HG02840 (cell line): ENCODE measurements around the gene OGDH.
A peak's percentile ranks its signal among the peaks of the same experiment; 100 is the strongest.
"Not testable (repeated sequence)": the region's sequence is repeated elsewhere in the genome, so short reads cannot be mapped to it uniquely, and the experiment has no call there.

ENCODE experiments used
- ATAC-seq: cut with Tn5 transposase; IDR thresholded peaks from one replicate; pipeline ENCODE4 v1.9.1; 2021; ENCODE audit warnings: mild to moderate bottlenecking, moderate library complexity, moderate number of reproducible peaks; ENCODE audit not compliant: unreplicated experiment, low FRiP score

Gene OGDH

DNA sequence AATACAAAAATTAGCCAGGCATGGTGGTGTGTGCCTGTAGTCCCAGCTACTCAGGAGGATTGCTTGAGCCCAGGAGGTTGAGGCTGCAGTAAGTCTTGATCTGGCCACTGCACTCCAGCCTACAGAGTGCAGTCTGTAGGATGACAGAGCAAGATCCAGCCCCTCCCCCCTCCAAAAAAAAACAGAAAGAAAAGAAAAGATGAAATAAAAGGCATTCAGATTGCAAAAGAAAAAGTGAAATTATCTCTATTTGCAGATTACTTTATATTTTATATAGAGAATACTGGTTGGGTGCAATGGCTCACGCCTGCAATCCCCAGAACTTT is 121.5 kb downstream of the OGDH start:
- no peak for ATAC-seq

DNA sequence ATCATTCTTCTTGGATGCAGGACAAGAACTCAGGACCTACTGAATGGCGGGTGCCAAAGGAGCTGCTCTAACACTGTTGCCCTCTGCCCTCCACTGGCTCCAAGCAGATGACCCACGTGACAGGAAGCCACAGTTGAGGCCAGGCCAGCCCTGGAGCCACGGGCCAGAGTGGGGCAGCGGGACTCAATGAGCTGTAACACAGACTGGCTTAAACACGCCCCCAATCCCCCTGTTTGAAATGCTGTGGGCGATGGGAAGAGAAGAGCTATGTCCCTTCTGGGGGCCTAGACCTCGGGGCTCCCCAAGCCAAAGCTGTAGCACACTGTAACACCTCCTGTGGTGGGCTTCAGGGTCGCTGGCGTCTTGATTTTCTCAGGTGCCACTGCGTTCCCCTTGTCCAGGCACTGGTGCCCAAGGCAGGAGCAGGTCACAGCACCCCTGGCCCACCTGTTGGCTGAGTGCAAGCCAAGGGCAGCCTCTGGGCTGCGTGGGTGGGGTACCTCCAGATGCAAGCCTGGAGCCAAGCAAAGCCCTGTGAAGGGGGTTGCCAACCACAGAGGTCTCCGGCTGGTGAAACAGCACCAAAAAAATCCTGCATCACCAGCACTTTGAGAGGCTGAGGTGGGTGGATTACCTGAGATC is 123.6 kb downstream of the OGDH start:
- no peak for ATAC-seq

DNA sequence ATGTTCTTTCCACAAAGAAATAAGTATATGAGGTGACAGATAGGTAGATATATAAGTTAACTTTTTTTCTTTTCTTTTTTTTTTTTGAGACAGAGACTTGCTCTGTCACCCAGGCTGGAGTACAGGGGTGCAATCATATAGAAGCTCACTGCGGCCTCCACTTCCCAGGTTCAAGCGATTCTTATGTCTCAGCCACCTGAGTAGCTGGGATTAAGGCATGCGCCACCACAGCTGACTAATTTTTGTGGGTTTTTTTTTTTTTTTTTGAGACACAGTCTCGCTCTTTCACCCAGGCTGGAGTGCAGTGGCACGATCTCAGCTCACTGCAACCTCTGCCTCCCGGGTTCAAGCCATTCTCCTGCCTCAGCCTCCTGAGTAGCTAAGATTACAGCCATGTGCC is 126.5 kb downstream of the OGDH start:
- ATAC-seq = not testable (repeated sequence)

DNA sequence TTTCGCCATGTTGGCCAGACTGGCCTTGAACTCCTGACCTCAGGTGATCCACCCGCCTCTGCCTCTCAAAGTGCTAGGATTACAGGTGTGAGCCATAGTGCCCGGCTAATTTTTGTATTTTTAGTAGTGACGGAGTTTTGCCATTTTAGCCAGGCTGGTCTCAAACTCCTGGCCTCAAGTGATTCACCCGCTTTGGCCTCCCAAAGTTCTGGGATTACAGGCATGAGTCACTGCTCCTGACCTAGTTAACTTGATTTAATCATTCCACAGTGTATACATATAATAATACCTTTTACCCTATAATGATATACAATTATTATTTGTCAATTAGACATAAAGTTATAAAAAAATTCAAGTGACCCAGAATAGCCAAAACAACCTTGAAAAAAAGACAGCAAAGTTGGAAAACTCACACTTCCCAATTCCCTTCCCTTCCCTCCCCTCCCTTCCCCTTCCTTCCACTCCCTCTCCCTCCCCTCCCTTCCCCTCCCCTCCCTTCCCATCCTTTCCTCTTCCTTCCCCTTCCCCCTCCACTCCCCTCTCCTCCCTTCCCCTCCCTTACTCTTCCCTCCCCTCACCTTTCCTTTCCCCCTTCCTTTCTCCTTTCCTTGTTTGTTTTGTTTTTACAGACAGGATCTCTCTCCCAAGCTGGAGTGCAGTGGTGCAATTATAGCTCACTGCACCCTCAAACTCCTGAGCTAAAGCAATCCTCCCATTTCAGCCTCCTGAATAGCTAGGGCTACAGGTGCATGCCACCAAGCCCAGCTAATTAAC is 127.5 kb downstream of the OGDH start:
- ATAC-seq = no peak

DNA sequence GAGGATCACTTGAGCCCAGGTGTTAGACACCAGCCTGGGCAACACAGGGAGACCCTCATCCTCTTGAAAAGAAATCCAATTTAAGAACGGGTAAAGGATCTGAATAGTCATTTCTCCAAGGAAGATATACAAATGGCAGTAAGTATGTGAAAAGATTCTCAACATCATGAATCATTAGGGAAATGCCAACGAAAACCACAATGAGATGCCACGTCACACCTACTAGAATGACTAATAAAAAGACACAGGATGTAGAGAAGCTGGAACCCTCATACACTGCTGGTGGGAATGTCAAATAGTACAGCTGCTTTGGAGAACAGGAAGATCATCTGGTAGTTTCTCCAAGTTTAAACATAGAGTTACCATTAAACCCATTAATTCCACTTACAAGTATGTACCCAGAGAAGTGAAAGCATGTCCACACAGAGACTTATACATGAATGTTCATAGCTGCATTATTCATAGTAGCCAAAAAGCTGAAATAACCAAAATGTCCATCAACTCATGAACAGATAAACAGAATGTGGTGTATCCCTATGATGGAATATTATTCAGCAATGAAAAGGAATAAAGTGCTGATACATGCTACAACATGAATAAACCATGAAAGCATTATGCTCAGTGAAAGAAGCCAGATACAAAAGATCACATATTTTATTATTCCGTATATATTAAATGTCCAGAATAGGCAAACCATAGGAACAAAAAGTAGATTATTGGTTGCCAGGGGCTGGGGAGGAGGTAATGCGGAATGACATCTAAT is 129.2 kb downstream of the OGDH start:
- no peak for ATAC-seq

DNA sequence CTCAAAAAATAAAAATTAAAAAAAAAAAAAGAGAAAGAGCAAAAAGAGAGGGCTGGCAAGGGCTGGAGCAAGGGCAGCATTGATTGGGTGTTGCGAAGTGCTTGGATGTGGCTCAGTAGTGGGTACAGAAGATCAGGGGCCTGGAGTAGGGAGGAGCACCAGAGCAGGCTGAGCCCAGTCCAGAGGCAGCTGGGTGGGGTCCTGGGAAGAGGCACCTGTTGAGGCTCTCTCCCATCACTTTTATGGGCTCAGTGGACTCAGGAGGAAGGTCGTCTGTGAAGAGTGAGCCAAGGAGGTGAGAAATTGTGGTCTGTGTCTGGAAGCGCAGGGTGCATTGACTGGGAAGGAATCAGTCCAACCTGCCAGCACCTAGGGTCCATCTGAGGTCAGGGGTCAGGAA is 130.5 kb downstream of the OGDH start:
- ATAC-seq = no peak

DNA sequence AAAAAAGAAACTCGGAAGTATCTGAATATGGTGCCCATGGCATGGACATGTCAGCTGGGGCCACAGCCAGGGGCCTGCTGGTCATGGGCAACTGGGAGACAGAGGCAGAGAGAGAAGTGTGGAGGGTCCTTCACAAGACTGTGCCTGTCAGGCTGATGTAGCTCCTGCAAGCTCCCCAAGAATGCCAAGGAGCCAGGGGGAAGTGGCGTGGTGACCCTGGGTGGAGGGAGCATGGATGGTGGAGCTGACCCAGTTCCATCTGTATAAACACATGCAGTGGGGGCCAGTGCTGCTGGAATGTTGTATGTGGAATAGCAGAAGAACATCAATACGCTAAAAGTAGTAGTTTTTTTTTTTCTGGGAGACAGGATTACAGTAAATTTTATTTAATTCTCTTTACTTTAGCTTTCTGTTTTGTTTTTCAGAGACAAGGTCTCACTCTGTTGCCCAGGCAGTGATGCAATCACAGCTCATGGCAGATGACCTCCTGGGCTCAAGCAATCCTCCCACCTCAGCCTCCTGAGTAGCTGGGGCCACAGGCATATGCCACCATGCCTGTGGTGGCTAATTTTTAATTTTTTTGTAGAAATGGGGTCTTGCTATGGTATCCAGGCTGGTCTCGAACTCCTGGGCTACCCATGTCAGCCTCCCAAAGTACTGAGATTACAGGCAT is 131.8 kb downstream of the OGDH start:
- ATAC-seq = no peak

DNA sequence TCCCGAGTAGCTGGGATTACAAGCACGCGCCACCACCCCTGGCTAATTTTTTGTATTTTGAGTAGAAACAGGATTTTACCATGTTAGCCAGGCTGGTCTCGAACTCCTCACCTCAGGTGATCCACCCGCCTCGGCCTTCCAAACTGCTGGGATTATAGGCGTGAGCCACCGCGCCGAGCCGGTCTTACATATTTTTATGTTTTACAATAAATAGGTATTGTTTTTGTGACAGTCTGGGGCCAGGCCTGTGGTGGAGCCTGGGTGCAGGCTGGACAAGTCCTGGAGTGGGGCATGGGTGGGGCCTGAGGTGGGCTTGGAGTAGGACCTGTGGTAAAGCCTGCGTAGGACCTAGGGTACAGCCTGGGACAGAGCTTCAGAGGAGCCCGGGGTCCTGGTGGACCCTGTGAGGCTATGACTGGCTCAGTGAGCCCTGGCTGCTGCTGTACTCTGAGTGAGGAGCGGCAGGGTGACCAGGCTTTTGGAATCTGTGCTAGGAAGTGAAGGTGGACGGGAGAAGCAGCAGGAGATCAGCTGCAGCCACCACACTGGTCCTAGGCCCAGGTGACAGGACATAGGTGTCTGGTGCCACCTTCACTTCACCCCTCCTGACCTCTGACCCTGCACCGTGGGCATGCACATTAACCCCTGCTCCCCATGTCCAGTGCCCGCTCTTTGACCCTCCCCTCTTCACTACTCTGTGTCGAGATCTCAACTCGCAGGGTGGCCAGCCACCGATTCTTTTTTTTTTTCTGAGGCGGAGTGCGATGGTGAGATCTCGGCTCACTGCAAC is 132.6 kb downstream of the OGDH start:
- ATAC-seq = no peak

DNA sequence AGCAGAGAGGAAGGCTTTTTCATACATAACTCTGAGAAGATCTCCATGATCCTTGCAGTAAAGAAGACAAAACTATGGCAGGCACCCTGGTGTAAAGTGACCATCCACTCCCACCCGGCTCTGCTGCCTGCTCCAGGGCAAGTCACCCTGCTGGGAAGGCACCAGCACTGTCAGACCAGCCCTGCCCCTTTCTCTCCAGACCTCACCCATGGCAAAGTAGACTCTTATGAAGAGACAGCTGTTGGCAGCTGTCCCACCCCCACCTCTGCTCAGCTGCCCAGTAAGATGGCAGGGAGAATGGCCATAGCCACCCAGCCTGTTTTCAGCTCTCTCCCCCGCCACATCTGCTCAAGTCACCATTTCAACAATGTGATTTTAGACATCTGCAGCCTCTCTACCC is 133.6 kb downstream of the OGDH start:
- no peak for ATAC-seq

DNA sequence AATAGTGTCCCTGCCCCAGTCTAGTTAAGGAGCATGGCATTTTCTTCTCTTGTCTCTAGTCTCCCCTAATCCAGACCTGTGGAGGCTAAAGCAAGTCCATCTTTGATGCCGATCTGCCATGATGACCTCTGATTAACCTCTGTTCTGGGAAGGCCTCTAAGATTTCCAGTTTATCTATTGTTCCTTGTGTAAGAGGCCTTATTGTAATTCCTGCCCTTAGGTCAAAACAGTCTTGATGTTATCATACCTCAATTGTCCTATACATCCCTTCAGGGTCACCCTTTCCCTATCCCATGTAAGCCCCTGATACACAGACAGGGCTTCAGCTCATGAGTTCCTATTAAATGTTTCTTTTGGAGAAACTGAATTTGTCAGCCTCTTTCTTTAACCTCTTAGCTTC is 137.3 kb downstream of the OGDH start:
- no peak for ATAC-seq

DNA sequence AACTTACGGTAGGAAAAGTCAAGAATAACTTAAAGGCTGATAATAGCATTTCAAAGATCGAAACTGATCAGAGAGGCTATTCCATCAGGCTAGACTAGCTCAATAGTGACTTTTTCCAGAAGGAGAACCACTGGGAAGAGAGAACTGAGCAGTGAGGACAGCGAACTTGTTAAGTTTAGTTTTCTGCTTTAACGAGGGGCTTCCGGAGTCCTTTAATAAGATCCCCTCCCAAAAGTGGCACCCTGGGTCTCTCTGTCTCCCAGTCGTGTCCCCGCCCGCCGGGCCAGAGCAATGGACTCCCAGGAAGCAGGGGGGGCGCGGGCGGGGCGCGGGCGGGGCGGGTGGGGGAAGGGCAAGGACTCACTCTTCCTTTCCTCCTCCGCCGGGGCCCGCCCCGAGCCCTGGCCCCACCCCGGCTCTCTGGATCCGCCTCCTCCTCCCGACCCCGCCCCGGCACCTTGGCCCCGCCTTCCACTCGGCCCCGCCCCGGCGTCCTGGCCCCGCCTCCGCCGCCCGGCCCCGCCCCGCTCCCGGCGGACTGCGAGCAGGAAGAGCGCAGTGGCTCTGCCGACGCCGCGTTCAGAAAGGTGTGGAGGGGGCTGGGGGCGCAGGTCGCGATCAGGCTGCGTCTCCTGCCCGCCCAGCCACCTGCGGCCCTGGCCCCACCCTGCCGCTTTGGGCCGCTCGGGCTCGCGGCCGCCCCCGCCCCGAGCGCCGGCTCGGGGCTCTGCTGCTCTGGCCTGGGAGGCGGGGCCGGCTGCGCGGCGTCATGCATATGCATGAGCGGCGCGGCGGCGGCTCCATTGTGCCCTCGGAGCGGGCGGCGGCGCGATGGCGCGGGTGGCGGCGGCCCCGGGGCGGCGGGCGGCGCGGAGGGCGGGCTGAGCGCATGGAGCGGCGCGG is 141.9 kb downstream of the OGDH start, which contains the start of gene ZMIZ2:
Gene ZMIZ2, plus strand, starts transcription at position 803 of the 903 bp plus-strand sequence. CDS start 7,403 bp downstream, outside the sequence.
- peak; percentile 65 for ATAC-seq

DNA sequence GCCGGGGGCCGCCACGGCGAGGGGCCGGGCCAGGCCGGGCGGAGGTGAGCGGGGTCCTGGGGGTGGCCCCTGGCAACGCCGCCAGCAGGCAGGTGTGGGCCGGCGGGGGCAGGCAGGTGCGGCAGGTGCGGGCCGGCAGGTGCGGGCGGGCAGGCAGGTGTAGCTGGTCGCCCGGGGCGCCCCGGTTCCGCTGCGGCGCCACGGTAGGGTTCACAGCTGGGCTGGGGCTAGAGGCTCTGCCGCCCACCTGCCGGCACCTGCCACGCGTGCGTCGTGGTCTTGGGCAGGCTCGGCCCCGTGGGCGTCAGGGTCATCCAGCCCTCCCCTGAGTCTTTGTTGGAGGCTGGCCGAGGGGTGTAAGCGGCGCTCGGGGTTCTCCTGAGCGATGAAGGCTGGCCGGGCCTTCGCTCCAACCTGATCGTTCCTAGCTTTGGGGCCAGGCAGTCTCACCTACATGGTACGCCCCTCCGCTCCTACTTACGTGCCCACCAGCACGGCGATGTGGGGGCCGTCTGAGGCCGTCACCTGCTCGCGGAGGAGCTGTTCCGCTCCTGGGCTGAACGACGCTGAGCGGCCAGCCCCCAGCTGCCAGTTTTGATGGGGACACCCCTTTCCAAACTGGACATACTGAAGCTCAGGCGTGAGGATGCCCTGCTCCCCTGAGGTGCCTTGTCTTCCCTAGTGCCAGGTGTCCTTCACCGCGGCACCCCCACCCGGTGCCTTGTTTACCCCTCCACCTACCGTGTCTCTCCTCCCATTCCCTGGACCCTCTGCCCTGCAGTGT is 142.7 kb downstream of the OGDH start:
- peak; percentile 10 for ATAC-seq

DNA sequence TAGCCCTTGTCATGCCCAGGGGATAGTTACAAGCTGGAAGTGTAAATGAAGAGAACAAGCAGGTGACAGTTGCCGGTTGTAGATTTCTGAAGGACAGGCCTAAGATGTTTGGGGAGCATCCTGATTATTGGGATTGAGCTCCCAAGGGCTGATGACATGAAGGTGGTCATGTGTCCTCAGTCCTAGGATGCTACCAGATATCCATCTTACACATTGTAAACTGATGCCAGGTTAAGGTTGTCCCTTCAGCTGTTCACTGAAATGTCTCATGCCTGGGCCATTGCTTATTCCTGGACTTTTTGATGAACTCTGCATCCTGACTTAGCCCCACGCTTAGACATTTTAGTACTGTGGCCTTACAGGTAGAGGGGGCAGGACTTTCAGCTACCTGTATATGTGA is 143.6 kb downstream of the OGDH start:
- no peak for ATAC-seq

DNA sequence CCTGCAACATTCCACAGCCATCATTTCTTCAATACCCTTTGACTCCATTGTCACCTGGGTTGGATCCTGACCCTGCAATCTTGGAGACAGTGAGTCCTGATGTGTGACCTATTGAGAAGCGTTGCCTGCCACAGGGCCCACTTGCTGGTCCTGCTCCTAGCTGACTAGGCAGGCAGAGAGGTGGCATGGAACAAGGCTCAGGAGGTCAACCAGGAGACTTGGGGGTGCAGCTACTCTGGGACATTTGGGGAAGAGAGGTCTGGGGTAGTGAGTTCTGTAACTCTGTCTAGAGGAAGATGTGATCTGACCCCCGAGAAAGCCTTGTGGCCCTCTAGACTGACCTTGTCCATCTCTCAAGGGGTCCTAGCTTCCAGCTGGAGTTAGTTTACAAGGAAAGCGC is 144.0 kb downstream of the OGDH start:
- ATAC-seq = no peak

DNA sequence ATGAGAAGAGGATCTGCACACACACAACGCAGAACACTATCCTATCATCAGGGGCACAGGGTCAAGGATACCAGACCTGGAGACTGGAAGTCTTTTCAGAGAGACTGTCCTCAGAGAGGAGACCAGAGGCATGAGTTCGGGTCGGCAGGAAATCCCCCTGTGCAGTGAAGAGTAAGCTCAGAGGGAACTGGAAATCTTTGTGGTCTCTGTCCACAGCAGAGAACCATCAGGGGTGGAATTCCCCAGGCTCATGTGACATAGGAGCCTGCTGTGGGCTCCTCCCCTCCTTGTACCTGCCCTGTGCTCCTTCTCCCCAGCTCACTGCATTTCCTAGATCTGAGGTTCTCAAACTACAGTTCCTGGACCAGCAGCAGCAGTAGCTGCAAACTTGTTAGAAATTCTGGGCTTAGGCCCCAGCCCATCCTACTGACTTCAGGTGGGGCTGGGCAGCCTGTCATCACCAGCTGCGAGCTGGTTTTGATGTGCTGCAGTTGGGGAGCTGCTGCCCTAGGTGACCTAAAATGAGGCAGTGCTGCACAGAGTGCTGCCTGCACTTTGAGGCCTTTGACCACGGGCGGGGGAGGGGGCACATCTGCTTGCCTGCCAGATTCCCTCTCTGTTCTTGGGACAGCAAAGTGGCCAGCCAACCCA is 144.6 kb downstream of the OGDH start:
- peak; percentile 50 for ATAC-seq

DNA sequence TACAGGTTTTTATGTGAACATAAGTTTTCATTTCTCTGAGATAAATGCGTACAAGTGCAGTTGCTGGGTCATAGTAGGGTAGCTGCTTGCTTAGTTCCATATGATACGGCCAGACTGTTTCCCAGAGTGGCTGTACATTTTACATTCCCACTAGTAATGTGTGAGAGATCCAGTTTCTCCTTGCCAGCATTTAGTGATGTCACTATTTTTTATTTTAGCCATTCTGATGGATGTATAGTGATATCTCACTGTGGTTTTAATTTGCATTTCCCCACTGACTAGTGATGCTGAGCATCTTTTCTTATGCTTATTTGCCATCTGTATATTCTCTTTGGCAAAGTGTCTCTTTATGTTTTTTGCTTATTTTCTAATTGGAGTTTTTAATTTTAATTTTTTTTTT is 146.4 kb downstream of the OGDH start:
- ATAC-seq = no peak

DNA sequence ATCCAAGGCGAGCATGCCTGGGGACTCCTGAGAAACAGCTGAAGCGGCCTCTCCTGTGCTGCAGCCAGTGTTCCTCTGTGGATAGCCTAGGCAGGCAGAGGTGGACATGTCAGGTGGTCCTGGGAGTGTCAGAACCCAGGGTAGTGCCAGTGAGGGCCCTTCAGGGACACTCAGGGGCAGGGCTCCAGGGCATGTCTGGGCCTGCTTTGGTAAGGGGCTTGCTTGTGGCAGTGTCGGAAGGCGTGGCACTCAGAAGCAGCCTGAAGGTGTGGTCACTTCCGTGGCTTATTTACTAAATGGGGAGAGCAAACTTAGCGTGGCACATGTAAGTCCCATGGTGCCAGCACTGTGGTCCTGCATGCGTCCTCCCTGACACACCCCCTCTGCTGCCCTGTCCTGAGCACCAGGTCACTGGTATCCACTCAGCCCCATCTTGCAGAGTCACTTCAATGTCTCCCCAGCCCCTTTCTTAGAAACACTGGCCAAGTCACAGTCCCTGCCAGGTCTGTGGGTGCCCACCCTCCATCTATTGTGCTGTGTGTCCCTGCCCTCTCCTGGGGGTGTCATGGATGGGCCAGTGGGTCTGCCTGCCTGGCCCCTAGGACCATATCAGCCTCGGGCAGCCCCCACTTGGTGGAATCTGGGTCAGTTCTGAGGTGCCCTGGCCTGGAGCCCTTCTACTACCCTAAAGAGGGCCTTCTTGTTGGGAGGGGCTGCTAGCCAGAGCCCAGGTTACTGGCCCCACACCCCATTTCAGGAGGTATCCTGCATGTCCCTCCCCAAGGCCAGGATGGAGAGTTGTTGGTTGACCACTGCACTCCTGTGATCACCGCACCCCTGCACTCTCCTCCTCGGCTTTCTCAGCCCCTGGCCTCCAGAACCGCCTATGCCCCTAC is 148.6 kb downstream of the OGDH start:
- no peak for ATAC-seq
